ENCODE data around the gene GFI1B.
"Not testable (repeated sequence)": the region's sequence is repeated elsewhere in the genome, so short reads cannot be mapped to it uniquely, and the experiment has no call there.

Gene GFI1B

DNA sequence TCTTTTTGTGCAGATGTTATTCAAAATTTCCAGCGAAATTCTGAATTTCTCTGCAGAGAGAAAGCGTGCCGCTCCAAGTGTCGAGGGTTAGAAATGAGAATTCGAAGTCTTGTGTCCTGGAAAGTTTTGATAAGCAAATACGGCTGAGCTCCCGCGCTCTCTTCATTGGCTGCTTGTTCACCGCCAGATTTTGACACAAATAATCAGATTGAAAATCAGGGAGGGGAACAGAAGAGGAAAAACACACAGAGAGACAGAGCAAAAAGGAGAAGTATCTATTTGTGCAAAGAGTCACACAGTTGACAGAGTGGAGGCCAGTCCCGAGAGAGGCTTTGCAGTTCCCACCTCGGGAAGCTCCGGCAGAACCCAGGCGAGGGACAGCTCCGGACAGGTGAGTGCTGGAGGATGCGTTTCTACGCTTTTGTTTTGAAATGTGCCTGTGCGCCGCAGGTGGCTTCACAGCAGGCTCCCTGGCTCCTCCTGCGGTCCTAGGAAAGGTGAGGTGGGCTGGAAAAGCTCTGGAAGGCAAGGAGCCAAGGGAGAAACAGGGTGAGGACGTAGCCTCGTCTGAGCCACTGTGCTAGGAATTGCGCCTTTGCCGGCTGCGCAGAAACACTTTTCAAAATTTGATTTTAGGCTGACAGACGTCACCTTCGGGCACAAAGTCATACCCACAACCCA is at the start of gene GFI1B:
Gene GFI1B (plus strand): TSS at position 244 of the 681 bp plus-strand sequence. CDS start 7,985 bp downstream, outside the sequence.
- no peak for DNase-seq

DNA sequence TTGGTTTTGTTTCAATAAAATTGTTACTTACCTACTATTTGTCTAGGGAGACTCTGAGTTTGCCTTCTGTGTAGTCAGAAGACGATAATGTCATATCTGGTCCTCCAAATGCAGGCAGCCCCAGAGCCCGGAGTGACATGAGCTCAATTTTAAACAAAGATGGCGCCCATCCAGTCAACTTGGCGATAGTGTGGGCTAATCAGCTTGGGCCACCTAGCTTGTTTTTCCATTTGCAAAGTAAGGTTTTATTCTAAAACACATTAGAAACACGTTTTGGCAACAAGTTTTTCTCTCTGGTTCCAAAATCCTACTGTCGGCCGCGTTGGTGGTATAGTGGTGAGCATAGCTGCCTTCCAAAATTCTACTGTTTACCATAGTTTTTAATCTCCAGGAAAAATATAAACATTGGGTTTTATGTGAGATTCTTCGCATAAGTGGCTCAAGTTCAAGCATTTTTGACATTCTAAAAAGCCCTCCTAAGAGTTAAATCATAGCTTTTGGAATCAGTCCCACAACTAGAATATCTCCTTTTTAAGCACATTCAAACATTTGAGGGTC is 47.2 kb upstream of the GFI1B start:
- DNase-seq, result no peak

DNA sequence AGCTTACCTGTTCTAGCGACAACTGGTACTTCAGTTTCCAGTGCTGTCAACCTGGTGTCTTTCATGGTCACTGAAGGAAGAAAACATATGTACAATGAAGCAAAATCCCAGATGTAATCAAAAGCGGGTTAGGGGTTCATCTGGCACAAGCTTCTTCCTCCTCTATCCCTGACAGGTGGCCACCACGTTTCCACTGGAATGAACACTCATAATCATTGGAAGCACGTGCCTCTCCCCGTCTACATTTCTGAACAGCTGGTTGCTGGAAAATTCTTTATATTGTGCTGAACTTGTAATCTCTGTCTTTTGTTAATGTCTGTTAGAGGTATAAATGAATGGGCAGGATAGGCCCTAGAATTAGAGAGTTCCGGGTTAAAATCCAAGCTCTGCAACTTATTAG is 43.5 kb upstream of the GFI1B start:
- no peak for DNase-seq

DNA sequence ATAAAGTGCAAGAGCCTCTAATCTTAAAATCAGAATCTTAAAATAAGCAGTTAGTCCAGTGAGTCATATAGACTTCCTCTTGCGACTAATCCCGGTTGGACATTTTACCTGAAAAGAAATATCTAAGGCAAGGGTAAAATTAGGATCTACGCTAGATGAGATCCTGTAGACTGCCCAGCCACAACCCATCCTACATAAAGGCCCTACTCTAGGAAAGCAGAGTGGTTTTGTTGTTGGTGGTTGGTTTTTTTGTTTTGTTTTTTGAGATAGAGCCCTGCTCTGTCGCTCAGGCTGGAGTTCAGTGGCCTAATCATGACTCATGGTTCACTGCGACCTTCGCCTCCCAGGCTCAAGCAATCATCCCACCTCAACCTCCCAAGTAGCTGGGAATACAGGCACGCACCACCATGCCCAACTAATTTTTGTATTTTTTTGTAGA is 41.0 kb upstream of the GFI1B start:
- no peak for DNase-seq

DNA sequence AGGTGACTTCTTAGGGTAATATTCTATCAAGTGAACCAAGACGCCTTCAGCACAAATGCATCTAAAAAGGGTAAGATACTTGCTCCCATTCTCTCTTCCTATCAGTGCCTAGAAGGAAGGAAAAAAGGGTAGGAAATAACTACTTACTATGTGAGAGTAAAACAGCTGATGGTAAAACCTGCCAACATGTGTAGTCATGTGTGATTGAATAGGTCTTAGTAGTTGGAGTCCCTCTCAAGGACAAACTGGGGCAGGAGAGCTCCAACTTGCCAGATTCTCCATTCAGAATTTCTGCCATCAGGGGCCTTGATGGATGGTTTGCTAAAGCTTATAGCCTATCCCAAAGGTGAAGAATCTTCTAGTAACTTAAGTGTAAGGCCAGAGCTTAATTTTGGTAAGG is 39.3 kb upstream of the GFI1B start:
- no peak for DNase-seq

DNA sequence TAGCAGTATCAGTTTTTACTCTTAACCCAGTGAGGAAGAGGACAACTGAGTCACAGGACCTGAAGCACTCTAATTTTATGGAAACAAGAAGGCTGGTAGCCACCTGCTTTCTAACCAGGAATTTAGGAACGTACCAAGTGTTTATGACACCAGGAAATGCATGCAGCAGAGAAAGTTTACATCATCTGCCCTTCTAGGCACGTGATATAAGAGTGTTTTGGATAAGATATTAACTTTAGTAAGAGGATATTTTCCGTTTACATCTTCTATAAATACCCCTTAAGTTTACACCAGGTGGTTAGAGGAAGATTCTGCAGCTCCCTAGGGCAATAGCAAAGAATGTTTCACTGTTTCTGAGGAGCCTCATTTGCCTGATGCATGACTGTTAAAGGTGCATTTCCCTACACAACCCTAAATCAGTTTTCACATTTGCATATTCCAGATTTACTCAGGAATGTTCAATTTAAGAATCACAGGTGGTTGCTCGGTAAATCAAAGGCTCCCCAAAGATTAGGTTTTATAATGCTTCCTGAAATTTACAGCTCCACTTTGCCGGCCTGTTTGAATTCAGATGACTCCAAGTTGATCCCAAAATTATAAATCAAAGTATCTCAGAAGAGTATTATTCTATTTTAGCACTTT is 35.8 kb upstream of the GFI1B start:
- no peak for DNase-seq

DNA sequence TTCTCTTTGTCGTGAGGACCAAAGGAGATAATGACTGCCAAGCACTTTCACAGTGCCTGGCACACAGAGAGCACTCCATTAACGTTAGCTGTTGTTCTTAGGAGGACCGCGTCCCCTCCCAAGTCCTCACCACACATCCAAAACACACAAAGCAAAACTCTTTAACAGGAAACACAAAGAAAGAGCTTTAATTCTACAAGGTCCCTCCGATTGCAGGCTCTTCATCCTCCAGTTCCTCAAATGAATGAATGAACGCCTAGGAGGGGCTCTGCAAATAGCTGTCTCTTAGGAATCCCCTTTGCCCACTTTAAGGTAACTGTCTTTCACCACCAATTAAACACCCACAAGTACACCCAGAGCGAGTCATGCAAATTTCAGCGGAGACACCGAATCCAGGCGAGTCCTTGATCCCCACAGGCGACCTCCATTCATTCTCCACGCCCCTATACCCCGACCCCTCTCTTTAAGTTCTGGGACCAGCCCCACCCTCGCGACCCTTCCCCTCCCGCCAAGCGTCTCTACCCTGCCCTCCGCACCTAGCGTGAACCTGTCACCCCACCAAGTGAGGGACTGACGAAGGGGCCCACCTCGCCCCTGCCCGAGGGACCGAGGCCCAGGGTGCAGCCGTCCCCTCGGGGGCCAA is 34.7 kb upstream of the GFI1B start:
- DNase-seq, result no peak

DNA sequence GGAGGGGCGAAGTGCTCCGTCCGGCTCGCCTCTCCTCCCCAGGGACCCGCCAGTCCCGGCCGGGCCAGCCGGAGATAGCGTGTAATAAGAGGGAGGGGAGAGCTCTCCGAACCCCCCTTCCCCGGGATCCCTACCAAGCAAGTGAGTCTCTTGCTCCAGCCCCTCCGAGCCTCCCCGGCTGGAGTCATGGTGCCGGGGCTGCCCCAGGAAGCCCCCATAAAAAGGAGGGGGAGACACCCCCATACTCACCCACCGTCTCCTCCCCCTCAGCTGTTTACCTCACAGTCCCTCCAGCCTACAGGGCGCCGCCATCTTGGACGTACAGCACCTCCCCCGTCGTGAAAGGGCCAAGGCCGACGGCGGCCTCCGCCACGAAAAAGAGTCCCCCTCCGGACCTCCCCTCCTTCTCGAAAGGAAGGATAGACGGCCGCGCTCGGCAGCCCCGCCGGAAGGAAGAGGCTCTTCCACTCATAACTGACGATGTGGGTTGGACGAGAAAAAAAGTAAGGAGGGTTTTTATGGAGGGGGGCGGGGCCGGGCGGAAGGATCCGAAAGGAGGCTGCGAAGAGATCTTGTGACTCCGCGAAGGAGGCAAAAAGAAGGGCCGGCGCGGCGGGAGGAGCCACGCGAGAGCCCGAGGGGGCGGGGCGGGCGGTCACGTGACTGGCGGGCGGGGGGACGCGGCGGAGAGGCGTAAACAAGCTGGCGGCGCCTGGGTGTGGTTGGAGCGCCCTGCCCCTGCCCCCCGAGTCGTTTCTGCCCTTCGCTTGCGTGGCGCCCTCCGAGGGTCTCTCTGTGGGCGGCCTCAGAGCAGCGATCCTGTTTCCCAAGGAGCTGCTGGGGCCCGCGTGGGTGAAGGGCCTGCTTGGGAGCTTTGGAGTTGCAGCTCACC is 34.0 kb upstream of the GFI1B start, which contains the start of gene TSC1:
Gene TSC1 (minus strand): TSS at position 323 of the 892 bp plus-strand sequence. CDS start 15,744 bp downstream, outside the sequence.
- peak; percentile 99 for DNase-seq

DNA sequence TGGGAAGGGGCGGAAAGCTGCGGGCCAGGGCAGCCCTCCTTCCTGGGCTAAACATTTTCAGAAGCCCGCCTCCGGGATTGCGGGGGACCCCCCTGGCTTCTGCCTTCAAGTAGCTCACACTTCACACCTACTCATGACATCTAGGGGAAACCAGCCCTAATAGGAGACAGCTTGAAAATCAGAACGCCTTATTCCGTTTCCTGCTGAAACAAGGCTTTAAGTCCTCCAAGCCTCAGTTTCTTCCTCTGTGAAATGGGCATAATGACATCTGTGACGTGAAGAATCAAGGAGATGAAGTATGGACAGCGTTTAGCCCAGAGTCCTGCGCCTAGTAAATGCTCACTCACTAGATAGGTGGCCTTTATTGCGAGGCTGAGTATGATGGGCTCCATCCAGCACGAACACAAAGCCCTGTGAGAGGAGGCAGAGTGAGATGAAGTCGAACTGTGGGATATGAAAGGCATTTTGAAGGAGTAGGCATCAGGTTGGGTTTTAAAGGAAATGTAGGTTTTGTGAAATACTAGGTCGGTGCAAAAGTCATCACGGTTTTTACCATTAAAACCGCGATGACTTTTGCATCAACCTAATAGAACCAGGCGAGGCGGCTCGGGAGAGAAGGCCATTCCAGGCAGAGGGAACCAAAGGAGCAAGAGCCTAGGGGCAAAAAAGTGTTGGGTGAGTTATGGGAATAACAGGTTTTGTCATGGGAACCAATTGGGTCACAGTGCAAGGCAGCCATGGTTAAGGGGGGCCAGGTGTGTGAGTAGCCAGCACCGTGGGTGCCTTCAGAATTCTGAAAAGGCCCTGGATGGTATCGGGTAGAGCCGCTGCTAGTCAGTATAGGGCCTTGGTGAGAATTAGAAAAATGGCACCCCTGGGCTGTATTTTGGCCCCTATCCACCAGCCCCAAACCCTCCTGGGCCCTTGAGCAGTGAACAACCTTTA is 33.0 kb upstream of the GFI1B start:
- no peak for DNase-seq

DNA sequence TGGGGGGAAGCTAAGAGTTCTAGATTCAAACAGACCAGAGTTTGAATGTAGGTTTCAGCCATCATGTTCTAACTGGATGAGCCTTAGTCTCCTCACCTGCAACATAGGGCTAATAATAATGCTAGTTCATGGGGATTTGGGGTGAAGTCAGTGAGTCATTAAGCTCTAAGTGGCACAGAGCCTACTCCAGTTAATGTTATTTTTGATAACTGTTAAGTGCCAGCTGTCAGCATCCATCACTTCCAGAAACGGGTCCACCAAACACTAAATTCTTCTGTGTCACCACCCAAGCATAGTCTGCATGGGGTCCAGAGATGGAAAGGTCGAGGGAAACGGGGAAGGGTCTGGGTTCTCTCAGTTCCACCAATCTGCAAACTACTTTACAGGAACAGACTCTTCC is 32.3 kb upstream of the GFI1B start:
- no peak for DNase-seq

DNA sequence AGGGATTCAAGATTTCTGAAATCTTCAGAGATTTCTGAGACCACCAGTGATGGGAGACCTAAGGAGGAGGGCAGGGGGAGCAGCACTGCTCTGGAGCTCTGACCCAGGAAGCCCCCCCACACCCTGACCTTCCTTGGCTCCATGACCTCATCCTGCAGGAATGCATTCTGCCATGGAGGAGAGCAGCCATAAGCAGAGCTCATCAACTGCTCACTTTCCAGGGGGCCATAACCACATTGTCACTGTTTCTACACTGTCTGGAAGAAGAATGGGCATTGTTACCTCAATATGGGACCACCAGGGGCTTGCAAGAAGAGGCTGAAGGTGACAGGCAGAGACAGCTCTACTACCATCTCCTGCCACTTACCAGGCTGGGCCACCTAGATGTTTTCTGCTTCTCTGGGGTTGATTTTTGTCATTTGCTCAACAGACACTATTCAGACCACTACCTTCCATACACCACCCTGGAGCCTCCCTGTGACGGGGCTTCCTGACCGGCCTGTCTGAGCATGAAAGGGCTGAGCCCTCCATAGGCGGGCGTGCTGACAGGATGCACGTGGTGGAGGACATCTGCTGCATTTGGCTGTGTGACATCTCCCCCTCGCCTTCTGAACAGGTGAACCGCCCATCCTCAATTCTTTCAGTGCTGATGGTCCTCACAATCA is 31.7 kb upstream of the GFI1B start:
- DNase-seq, result no peak

DNA sequence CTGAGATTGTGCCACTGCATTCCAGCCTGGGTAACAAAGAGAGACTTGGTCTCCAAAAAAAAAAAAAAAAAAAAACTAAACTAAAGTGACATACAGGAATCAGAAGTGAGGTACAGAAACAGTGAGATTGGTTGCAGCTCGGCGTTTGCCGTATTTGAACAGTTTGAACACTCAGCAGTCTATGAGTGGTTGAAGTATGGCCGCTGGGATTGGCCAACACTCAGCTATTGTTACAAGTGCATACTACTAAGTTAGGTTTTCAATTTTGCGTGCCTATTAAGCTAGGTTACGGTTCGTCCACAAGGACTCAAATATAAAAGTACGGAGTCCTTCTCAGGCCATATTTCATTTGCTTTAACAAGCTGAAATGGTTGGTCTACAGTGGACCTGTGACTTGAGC is 30.7 kb upstream of the GFI1B start:
- no peak for DNase-seq

DNA sequence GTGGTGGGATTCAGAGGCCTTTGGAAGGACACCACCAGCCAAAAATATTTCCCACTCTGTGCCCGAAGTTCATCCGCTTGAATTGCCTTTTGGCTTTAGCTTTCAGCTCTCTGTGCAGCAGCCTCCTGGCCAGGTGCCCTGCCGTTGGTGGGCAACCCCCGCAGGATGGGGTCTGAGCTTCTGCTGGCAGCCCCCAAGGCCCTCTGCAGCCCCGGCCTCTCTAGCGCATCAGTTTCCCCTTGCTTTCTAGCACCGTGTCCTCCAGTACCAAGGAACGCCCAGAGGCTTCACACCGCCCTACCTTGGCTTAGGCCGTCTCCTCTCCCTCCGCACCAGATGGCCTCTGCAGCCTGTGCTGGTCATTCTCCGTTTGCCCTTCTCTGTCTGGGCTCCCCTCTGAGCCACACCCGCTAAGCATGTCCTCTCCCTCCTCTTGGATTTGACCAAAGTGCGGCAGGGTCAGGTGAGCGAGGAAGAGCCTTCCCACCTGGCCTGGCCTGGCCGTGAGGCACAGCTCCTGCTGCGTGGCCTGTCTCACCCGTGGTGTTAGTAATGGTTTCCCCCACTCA is 29.9 kb upstream of the GFI1B start:
- DNase-seq, result no peak

DNA sequence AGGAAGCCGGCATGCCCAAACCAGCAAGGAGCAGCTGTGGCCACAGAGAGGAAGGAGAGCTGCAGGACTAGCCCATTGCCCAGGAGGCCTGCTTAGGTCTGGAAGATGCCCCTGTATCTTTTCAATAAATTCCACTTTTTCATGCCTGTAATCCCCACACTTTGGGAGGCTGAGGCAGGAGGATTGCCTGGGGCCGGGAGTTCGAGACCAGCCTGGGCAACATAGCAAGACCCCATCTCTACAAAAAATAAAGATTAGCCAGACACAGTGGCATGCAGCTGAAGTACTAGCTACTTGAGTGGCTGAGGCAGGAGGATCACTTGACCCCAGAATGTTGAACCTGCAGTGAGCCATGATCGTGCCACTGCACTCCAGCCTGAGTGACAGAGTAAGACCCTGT is 28.8 kb upstream of the GFI1B start:
- no peak for DNase-seq

DNA sequence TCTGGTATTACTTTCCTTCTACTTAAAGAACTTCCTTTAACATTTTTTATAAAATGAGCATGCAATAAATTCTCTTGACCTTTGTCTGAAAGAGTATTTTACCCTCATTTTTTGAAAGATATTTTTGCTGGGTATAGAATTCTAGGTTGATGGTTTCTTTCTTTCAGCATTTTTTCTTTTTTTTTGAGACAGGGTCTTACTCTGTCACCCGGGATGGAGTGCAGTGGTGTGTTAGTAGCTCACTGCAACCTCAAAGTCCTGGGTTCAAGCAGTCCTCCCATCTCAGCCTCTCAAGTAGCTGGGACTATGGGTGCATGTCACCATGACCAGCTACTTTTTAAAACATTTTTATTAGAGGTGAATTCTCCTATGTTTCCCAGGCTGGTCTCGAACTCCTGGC is 23.4 kb upstream of the GFI1B start:
- DNase-seq, result no peak

DNA sequence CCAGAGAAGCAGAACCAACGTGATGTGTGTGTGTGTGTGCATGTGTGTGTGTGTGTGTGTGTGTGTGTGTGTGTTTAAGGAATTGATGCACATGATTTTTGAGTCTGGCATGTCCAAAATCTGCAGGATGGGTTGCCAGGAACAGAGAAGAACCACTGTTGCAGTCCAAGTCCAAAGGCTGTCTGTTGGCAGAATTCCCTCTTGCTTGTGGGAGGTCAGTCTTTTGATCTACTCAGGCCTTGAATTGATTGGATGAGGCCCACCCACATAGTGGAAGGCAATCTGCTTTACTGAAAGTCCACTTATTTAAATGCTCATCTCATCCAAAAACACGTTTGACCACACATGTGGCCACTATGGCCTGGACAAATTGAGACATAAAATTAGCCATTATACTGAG is 22.7 kb upstream of the GFI1B start:
- DNase-seq, result no peak

DNA sequence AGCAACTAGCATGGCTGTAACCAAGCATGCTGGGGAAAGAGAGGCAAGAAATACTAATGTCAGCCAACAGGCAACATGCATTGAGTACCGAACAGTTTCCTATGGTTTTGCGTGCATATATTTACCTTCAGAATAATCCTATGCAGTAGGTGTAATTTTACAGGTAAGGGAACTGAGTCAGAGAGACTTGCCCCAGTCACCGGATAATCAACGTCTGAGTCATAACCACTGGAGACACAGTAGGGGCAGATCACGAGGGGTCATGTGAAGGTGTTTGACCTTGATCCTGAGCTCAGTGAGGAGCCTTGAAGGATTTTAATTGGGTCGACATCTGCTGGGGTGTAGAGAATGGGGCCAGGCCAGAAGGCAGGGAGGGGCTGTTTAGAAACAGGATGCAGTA is 20.7 kb upstream of the GFI1B start:
- no peak for DNase-seq

DNA sequence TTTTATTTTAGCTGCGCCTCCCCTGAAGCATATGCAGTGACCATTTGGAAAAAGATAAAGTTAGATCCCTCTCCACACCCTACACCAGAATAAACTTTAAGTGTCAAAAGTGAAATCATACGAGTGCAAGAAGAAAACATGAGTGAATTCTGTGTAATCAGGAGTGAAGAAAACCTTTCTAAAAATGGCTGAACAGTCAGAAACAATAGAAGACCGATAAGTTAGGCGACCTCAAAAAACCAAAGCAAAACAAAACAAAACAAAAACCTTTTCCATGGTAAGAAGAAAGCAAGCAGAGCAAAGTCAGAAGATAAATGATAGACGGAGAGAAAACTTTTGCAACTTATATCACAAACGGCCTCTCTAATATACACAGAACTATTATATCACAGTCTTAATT is 17.5 kb upstream of the GFI1B start:
- no peak for DNase-seq

DNA sequence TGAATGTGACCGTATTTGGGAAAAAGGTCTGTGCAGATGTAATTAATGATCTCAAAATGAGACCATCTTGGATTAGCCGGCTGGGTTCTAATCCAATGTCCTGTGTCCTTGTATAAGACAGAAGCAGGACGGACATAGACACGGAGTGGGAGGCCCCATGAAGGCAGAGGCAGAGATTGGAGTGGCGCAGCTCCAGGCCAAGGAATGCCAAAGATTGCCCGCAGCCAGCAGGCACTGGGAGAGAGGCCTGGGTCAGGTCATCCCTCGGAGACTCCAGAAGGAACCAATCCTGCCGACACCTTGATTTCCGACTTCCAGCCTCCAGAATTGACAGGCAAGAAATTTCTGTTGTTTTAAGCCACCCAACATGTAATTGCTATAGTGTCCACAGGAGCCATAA is 13.0 kb upstream of the GFI1B start:
- no peak for DNase-seq

DNA sequence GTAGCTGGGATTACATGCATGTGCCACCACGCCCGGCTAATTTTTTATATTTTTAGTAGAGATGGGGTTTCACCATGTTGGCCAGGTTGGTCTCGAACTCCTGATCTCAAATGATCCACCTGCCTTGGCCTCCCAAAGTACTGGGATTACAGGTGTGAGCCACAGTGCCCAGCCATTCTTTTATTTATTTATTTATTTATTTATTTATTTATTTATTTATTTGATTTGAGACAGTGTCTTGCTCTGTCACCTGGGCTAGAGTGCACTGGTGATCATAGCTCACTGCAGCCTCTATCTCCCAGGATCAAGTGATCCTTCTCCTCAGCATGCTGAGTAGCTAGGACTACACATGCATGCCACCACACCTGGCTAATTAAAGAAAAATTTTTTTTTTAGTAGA is 10.6 kb upstream of the GFI1B start:
- not testable (repeated sequence) for DNase-seq

DNA sequence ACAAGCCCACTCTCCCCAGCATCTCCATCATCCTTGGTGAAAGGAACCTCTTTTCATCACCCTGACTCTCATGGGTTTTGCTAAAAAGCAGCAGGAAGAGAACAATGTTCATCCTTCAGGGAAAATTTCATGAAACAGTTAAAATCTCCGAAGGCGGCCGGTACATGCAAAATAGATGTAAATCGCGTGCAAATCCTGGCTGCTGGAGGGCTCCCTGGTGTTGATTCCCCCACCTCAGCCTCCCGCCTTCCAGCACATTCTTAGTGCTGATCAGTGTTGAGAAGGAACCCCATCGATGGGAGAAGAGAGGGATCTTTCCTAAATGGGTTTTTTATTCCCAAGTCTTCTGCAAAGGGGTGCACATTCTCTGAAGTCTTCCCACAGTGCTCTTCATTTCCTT is 8.7 kb upstream of the GFI1B start:
- DNase-seq, result no peak

Data from activated T-cell treated with anti-CD3 and anti-CD28 coated beads, Interleukin-2, amount 50 U/mL, for 1 hour (primary cell).